ENCODE measurements around the gene CEMIP2.

Gene CEMIP2

GRCh38 chr9:71752928-71753327 lies 15.4 kb downstream of the CEMIP2 start:
- H3K4ac ChIP-seq (ENCODE audit: low read depth, low read length) = no peak overlapping the region
- no peak overlapping the region for H4K5ac ChIP-seq (ENCODE audit: low read length)
- peaks cover 2% of the 10 kb centered on the region for H3K79me1 ChIP-seq (ENCODE audit: low read length)
- DNase-seq = no peak
- peak overlapping the region; percentile 28 for H3K18ac ChIP-seq (ENCODE audit: low read length)
- H2BK120ac ChIP-seq (ENCODE audit: low read depth, low read length) = no peak overlapping the region
- H3K4me2 ChIP-seq (ENCODE audit: low read length) = no peak overlapping the region
- H3K56ac ChIP-seq (ENCODE audit: low read length) = no peak overlapping the region
- no peak overlapping the region for H4K8ac ChIP-seq (ENCODE audit: low read depth, low read length)
- no peaks in the 10 kb centered on the region for H3K27me3 ChIP-seq (ENCODE audit: insufficient read depth, low read length, poor library complexity)
- H2BK5ac ChIP-seq (ENCODE audit: low read length) = no peak overlapping the region
- H2AK5ac ChIP-seq (ENCODE audit: low read length) = peak overlapping the region; percentile 63
- no CpG with 5 or more reads among the region's 3 CpGs for WGBS (ENCODE audit: extremely low coverage, insufficient coverage, low lambda C conversion rate)
- H3K79me2 ChIP-seq (ENCODE audit: control insufficient read depth, insufficient read depth, low read length) = peaks cover 33% of the 10 kb centered on the region
- no peak overlapping the region for H3K27ac ChIP-seq (ENCODE audit: low read depth, low read length)
- no peak overlapping the region for H3K9ac ChIP-seq (ENCODE audit: low read length)
- peaks cover 3% of the 10 kb centered on the region for H3K36me3 ChIP-seq (ENCODE audit: control insufficient read depth, insufficient read depth, low read length)
- peaks cover 3% of the 10 kb centered on the region for H3K4me1 ChIP-seq (ENCODE audit: control insufficient read depth, low read depth, low read length)
- no peak overlapping the region for H3K4me3 ChIP-seq (ENCODE audit: low read length)
- H3K23ac ChIP-seq (ENCODE audit: low read length) = no peak overlapping the region
- no peak overlapping the region for H2BK15ac ChIP-seq (replicated peaks; ENCODE audit: low read depth)

- no peak overlapping the region for H3K4me3 ChIP-seq (ENCODE audit: low read length)
- no peak for DNase-seq
- peaks cover 32% of the 10 kb centered on the region for H3K79me2 ChIP-seq (ENCODE audit: control insufficient read depth, insufficient read depth, low read length)
- H3K4me2 ChIP-seq (ENCODE audit: low read length) = no peak overlapping the region
- H4K5ac ChIP-seq (ENCODE audit: low read length) = no peak overlapping the region
- no peak overlapping the region for H3K23ac ChIP-seq (ENCODE audit: low read length)
- no peak overlapping the region for H2BK120ac ChIP-seq (ENCODE audit: low read depth, low read length)
- no peak overlapping the region for H2BK15ac ChIP-seq (replicated peaks; ENCODE audit: low read depth)
- no peaks in the 10 kb centered on the region for H3K27me3 ChIP-seq (ENCODE audit: insufficient read depth, low read length, poor library complexity)
- no peak overlapping the region for H3K18ac ChIP-seq (ENCODE audit: low read length)
- H3K56ac ChIP-seq (ENCODE audit: low read length) = no peak overlapping the region
- H4K8ac ChIP-seq (ENCODE audit: low read depth, low read length) = no peak overlapping the region
- H3K79me1 ChIP-seq (ENCODE audit: low read length) = peaks cover 2% of the 10 kb centered on the region
- H3K4ac ChIP-seq (ENCODE audit: low read depth, low read length) = no peak overlapping the region
- WGBS (ENCODE audit: extremely low coverage, insufficient coverage, low lambda C conversion rate) = no CpG with 5 or more reads among the region's 1 CpG
- H3K36me3 ChIP-seq (ENCODE audit: control insufficient read depth, insufficient read depth, low read length) = peaks cover 3% of the 10 kb centered on the region
- no peak overlapping the region for H3K27ac ChIP-seq (ENCODE audit: low read depth, low read length)
- peaks cover 3% of the 10 kb centered on the region for H3K4me1 ChIP-seq (ENCODE audit: control insufficient read depth, low read depth, low read length)
- H2BK5ac ChIP-seq (ENCODE audit: low read length) = no peak overlapping the region
- H2AK5ac ChIP-seq (ENCODE audit: low read length) = no peak overlapping the region
- H3K9ac ChIP-seq (ENCODE audit: low read length) = no peak overlapping the region
These were observed 16.0 kb downstream of the CEMIP2 start for GRCh38 chr9:71752352-71752751.

GRCh38 chr9:71748280-71748743 lies 20.0 kb downstream of the CEMIP2 start:
- H3K4me1 ChIP-seq (ENCODE audit: control insufficient read depth, low read depth, low read length) = peaks cover 9% of the 10 kb centered on the region
- H3K27me3 ChIP-seq (ENCODE audit: insufficient read depth, low read length, poor library complexity) = no peaks in the 10 kb centered on the region
- H3K56ac ChIP-seq (ENCODE audit: low read length) = no peak overlapping the region
- DNase-seq = no peak
- peaks cover 3% of the 10 kb centered on the region for H3K36me3 ChIP-seq (ENCODE audit: control insufficient read depth, insufficient read depth, low read length)
- H3K4me3 ChIP-seq (ENCODE audit: low read length) = no peak overlapping the region
- H3K79me1 ChIP-seq (ENCODE audit: low read length) = peaks cover 5% of the 10 kb centered on the region
- no peak overlapping the region for H2BK5ac ChIP-seq (ENCODE audit: low read length)
- no CpG with 5 or more reads among the region's 1 CpG for WGBS (ENCODE audit: extremely low coverage, insufficient coverage, low lambda C conversion rate)
- H2AK5ac ChIP-seq (ENCODE audit: low read length) = no peak overlapping the region
- H4K5ac ChIP-seq (ENCODE audit: low read length) = no peak overlapping the region
- H2BK15ac ChIP-seq (replicated peaks; ENCODE audit: low read depth) = no peak overlapping the region
- no peak overlapping the region for H3K23ac ChIP-seq (ENCODE audit: low read length)
- no peak overlapping the region for H2BK120ac ChIP-seq (ENCODE audit: low read depth, low read length)
- H3K9ac ChIP-seq (ENCODE audit: low read length) = no peak overlapping the region
- H4K8ac ChIP-seq (ENCODE audit: low read depth, low read length) = no peak overlapping the region
- no peak overlapping the region for H3K18ac ChIP-seq (ENCODE audit: low read length)
- no peak overlapping the region for H3K27ac ChIP-seq (ENCODE audit: low read depth, low read length)
- no peak overlapping the region for H3K4ac ChIP-seq (ENCODE audit: low read depth, low read length)
- peaks cover 21% of the 10 kb centered on the region for H3K79me2 ChIP-seq (ENCODE audit: control insufficient read depth, insufficient read depth, low read length)
- H3K4me2 ChIP-seq (ENCODE audit: low read length) = no peak overlapping the region

GRCh38 chr9:71747576-71747975 lies 20.7 kb downstream of the CEMIP2 start:
- no peak overlapping the region for H2BK120ac ChIP-seq (ENCODE audit: low read depth, low read length)
- no peaks in the 10 kb centered on the region for H3K27me3 ChIP-seq (ENCODE audit: insufficient read depth, low read length, poor library complexity)
- no peak overlapping the region for H4K5ac ChIP-seq (ENCODE audit: low read length)
- peaks cover 6% of the 10 kb centered on the region for H3K4me1 ChIP-seq (ENCODE audit: control insufficient read depth, low read depth, low read length)
- no peak overlapping the region for H2AK5ac ChIP-seq (ENCODE audit: low read length)
- H4K8ac ChIP-seq (ENCODE audit: low read depth, low read length) = no peak overlapping the region
- H3K18ac ChIP-seq (ENCODE audit: low read length) = no peak overlapping the region
- H3K27ac ChIP-seq (ENCODE audit: low read depth, low read length) = no peak overlapping the region
- no peak overlapping the region for H3K4me3 ChIP-seq (ENCODE audit: low read length)
- peaks cover 5% of the 10 kb centered on the region for H3K79me1 ChIP-seq (ENCODE audit: low read length)
- H3K4ac ChIP-seq (ENCODE audit: low read depth, low read length) = no peak overlapping the region
- peaks cover 16% of the 10 kb centered on the region for H3K79me2 ChIP-seq (ENCODE audit: control insufficient read depth, insufficient read depth, low read length)
- H3K56ac ChIP-seq (ENCODE audit: low read length) = no peak overlapping the region
- no peak overlapping the region for H3K4me2 ChIP-seq (ENCODE audit: low read length)
- no peak overlapping the region for H2BK5ac ChIP-seq (ENCODE audit: low read length)
- peaks cover 3% of the 10 kb centered on the region for H3K36me3 ChIP-seq (ENCODE audit: control insufficient read depth, insufficient read depth, low read length)
- no peak for DNase-seq
- H3K23ac ChIP-seq (ENCODE audit: low read length) = no peak overlapping the region
- H2BK15ac ChIP-seq (replicated peaks; ENCODE audit: low read depth) = no peak overlapping the region
- no peak overlapping the region for H3K9ac ChIP-seq (ENCODE audit: low read length)

- Histone ChIP-seq H3K56ac (ENCODE audit: low read length) (no peak overlapping the region), H3K18ac (ENCODE audit: low read length) (no peak overlapping the region), H3K79me1 (ENCODE audit: low read length) (peaks cover 5% of the 10 kb centered on the region), H3K79me2 (ENCODE audit: control insufficient read depth, insufficient read depth, low read length) (peaks cover 13% of the 10 kb centered on the region), H2BK5ac (ENCODE audit: low read length) (no peak overlapping the region), H4K8ac (ENCODE audit: low read depth, low read length) (no peak overlapping the region), H3K4ac (ENCODE audit: low read depth, low read length) (no peak overlapping the region), H3K9ac (ENCODE audit: low read length) (no peak overlapping the region), H4K5ac (ENCODE audit: low read length) (no peak overlapping the region), H3K27ac (ENCODE audit: low read depth, low read length) (no peak overlapping the region), H3K27me3 (ENCODE audit: insufficient read depth, low read length, poor library complexity) (no peaks in the 10 kb centered on the region), H2BK15ac (replicated peaks; ENCODE audit: low read depth) (no peak overlapping the region), H3K23ac (ENCODE audit: low read length) (no peak overlapping the region), H2AK5ac (ENCODE audit: low read length) (no peak overlapping the region), H3K36me3 (ENCODE audit: control insufficient read depth, insufficient read depth, low read length) (peaks cover 3% of the 10 kb centered on the region), H2BK120ac (ENCODE audit: low read depth, low read length) (no peak overlapping the region), H3K4me3 (ENCODE audit: low read length) (no peak overlapping the region), H3K4me1 (ENCODE audit: control insufficient read depth, low read depth, low read length) (peaks cover 6% of the 10 kb centered on the region), H3K4me2 (ENCODE audit: low read length) (no peak overlapping the region)
- DNase-seq = no peak
- WGBS (ENCODE audit: extremely low coverage, insufficient coverage, low lambda C conversion rate) = no CpG with 5 or more reads among the region's 1 CpG
These were observed 21.6 kb downstream of the CEMIP2 start for GRCh38 chr9:71746758-71747125.

GRCh38 chr9:71746023-71746757 lies 22.1 kb downstream of the CEMIP2 start:
- Histone ChIP-seq H4K5ac (ENCODE audit: low read length) (no peak overlapping the region), H3K56ac (ENCODE audit: low read length) (no peak overlapping the region), H2AK5ac (ENCODE audit: low read length) (no peak overlapping the region), H3K23ac (ENCODE audit: low read length) (no peak overlapping the region), H2BK5ac (ENCODE audit: low read length) (no peak overlapping the region), H3K9ac (ENCODE audit: low read length) (no peak overlapping the region), H4K8ac (ENCODE audit: low read depth, low read length) (no peak overlapping the region), H3K4me2 (ENCODE audit: low read length) (no peak overlapping the region), H2BK15ac (replicated peaks; ENCODE audit: low read depth) (no peak overlapping the region), H3K79me2 (ENCODE audit: control insufficient read depth, insufficient read depth, low read length) (peaks cover 9% of the 10 kb centered on the region), H3K79me1 (ENCODE audit: low read length) (peaks cover 5% of the 10 kb centered on the region), H3K4me3 (ENCODE audit: low read length) (no peak overlapping the region), H2BK120ac (ENCODE audit: low read depth, low read length) (no peak overlapping the region), H3K4me1 (ENCODE audit: control insufficient read depth, low read depth, low read length) (peaks cover 6% of the 10 kb centered on the region), H3K36me3 (ENCODE audit: control insufficient read depth, insufficient read depth, low read length) (peaks cover 3% of the 10 kb centered on the region), H3K18ac (ENCODE audit: low read length) (no peak overlapping the region), H3K27ac (ENCODE audit: low read depth, low read length) (no peak overlapping the region), H3K27me3 (ENCODE audit: insufficient read depth, low read length, poor library complexity) (no peaks in the 10 kb centered on the region), H3K4ac (ENCODE audit: low read depth, low read length) (no peak overlapping the region)
- no CpG with 5 or more reads among the region's 6 CpGs for WGBS (ENCODE audit: extremely low coverage, insufficient coverage, low lambda C conversion rate)
- no peak for DNase-seq
